NCI-H774 (cell line): Measurements from ENCODE around the gene VWF.
"Not testable (repeated sequence)": the region's sequence is repeated elsewhere in the genome, so short reads cannot be mapped to it uniquely, and the experiment has no call there.

Experiments
- DNase-seq: peaks from one replicate; lab custom pipeline; 2025; lab: John Stamatoyannopoulos, UW

Gene VWF

GRCh38 chr12:6033546-6033945 is 90.9 kb downstream of the VWF start:
- no peak for DNase-seq

DNA sequence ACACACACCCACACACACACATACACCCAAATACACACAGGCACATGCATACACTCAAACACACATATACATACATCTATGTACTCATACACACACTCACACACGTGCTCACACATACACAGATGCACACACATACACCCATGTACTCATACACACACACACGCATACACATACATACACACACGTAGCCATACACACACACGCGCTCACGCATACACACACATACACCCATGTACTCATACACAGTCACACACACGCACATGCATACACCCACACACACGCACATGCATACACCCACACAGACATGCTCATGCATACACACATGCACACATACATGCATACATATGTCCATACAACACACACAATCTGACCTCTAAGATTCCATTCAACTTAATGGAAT is 91.7 kb downstream of the VWF start:
- no peak for DNase-seq

- DNase-seq, result no peak
Observed at GRCh38 chr12:6031001-6031400, 93.5 kb downstream of the VWF start.

DNA sequence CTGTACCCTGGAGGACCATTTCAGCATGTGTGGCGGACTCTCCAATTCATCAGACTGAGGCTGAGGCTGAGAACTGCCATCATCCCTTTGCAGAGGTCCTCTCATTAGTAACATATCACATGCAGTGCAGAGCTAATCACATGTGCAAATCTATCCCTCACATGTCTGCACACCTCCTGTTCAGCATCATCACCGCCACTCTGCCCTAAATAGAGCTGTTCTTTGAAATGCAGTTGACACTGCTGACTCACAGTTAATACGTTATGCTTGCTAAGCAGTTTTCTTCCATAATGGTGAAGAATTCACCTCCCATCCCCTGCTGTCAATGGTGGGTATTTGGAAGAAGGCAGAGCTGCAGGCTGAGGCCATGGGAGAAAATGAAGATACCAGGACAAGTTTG is 94.4 kb downstream of the VWF start:
- DNase-seq, result no peak

DNA sequence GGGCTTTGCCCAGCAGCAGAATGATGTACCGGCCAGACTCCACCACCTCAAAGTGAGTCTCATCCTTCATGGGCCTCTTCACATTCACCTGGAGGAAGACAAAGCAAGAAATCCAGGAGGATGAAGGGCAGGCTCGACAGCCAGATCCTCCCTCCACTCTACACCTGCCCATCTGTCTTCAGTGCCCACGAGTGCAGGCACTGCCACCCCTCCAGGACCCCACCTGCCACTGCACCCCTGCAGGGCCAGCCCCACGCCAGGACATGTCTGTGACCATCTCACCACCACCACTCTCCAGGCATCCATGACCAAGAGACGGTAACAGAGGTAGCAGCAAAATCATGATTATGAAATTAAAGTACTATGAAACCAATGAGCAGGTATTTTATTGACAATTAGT is 95.1 kb downstream of the VWF start:
- DNase-seq, result no peak

GRCh38 chr12:6026998-6027397 is 97.5 kb downstream of the VWF start:
- no peak for DNase-seq

- DNase-seq, result not testable (repeated sequence)
Observed at GRCh38 chr12:6025703-6026298, 98.7 kb downstream of the VWF start.

DNA sequence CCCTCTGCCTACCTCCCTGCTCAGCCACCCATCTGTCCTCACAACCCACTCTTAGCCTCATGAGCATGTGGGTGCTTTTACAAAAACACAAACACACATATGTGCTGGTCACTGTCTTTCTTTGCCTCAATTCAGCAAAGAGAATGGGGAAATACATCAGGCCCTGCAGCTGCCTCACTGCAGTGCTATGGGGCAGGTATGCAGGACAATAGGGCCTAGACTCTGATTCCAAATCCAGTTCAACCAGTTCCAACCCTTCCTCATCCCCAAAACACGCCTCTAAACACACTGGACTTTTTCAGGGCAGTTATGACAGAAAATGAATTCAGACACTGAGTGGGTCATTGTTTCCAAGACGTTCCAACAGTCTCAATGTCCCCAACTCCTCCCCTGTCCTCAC is 100.4 kb downstream of the VWF start:
- DNase-seq, result not testable (repeated sequence)

GRCh38 chr12:6020930-6021329 is 103.5 kb downstream of the VWF start:
- DNase-seq, result no peak

DNA sequence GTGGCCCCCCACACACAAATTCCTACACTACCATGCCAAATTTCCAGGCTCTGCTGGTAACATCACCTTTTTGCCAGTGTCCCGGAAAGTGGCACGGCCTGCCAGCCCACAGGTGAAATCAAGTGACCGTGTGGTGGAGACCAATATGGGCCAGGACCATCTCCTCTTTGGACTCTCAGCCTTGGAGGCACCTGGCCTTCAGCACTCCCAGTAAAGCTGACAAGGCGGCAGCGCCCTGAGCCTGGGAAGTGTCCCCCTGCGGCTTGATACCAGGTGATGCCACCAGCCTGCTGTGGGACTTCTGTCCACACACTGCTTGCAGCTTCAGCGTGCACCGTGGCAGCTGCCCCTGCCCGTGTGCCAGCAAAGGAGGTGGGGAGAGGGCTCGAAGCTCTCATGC is 104.0 kb downstream of the VWF start:
- DNase-seq, result not testable (repeated sequence)

DNA sequence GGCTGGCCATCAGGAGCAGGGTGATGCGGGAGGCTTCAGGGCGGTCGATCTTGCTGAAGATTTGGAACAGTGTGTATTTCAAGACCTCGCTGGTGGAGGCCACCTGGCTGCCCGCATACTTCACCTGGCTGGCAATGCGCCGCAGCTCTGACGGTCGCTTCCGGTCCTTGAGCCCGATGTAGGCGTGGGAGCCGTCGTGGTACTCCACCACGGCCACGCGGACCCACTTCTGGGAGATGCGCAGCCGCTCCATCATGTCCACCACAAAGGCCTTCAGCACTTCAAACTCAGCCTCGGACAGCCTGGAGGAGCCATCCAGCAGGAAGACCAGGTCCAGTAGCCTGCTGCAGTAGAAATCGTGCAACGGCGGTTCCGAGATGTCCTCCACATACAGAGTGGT is 105.2 kb downstream of the VWF start:
- not testable (repeated sequence) for DNase-seq

- no peak for DNase-seq
Observed at GRCh38 chr12:6018265-6018664, 106.2 kb downstream of the VWF start.

GRCh38 chr12:6016756-6017155 is 107.7 kb downstream of the VWF start:
- DNase-seq, result no peak

GRCh38 chr12:6016004-6016403 is 108.5 kb downstream of the VWF start:
- not testable (repeated sequence) for DNase-seq

GRCh38 chr12:6015271-6015670 is 109.2 kb downstream of the VWF start:
- not testable (repeated sequence) for DNase-seq

- DNase-seq, result not testable (repeated sequence)
Observed at GRCh38 chr12:6010631-6011350, 113.7 kb downstream of the VWF start.

DNA sequence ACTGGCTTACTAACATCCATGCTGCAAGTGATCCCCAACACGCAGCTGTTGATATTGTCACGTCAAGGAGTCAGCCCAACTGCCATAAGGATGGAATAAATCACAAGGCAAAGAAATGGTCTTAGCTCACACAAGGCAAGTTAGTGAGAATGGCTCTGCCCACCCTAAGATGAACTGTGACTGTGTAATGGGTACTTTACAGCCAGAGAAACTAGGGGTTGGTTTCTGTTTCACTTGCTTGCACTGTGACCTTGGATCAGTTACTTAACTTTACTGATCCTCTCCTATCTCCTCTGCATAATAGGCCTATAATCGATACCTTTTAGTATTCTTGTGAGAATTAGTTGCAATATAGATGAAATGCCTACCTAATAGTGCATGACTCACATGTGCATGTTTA is 127.2 kb downstream of the VWF start:
- no peak for DNase-seq

DNA sequence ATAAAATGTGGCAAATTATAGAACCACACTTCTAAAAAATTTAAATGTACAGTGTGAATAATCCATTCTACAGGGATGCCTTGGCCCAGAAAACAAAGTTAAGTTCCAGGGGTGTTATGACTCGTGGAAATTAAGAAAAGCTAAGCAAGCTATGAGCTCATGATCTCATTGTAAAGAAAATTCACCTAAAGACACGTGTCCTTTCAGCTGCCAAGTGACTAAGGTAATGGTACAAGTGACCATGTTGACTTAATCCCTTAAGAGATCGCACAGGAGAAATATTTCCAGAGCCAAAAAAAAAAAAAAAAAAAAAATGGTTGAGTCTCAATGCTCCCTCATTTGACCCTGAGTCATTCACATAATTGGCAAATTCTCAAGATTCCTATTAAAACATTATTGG is 128.0 kb downstream of the VWF start:
- DNase-seq, result no peak

- DNase-seq, result no peak
Observed at GRCh38 chr12:5989621-5990020, 134.8 kb downstream of the VWF start.

GRCh38 chr12:5988659-5989116 is 135.8 kb downstream of the VWF start:
- peak; percentile 70 for DNase-seq

- DNase-seq, result no peak
Observed at GRCh38 chr12:5988088-5988487, 136.4 kb downstream of the VWF start.

- no peak for DNase-seq
Observed at GRCh38 chr12:5987573-5987972, 136.9 kb downstream of the VWF start.

GRCh38 chr12:5985471-5985870 is 139.0 kb downstream of the VWF start:
- DNase-seq, result no peak

DNA sequence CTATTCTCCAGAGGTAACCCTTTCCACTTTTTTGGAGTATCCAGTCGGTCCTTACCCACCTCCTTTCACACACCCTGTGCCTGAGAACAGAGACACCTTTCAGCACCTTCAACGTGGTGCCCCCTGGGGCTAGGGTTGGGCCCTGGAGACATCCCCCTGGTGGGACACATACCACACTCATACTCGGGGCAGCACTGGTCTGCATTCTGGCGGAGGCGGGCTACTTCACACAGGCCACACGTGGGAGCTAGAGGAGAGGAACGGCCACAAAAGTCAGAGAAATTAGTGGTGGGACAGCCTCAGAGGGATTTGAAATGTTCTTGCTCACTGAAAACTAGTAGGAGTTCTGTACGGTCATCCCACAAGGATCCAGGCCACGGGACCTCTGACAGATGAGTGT is 139.6 kb downstream of the VWF start:
- no peak for DNase-seq
